Endothelial cell of umbilical vein (primary cell): Measurements from ENCODE around the gene NDRG2. TPM values are rescaled to one million over a fixed set of nuclear protein-coding genes. Genes with fewer than 3 reads are reported as not detected.

Experiments
- BruUV-seq: library from RNA; stranded (reverse); fragments of 400-500 nt; replicated peaks from 2 replicates; lab custom pipeline; 2021; lab: Mats Ljungman, UMichigan
- CTCF ChIA-PET: fragments of 300-600, 350-600 bp; sonication (Branson Sonifier 250); formaldehyde crosslinking; loops from one replicate; lab custom pipeline; 2021; ENCODE audit warnings: antibody characterized with exemption, inconsistent platforms; lab: Charles Lee
- POLR2A ChIA-PET: fragments of 300-600, 350-600 bp; sonication (Branson Sonifier 250); formaldehyde crosslinking; loops from one replicate; lab custom pipeline; 2021; ENCODE audit warnings: antibody characterized with exemption, inconsistent platforms; lab: Charles Lee
- DNase-seq: peaks from one replicate; pipeline ENCODE4 v3.0.0-alpha.2; 2011; ENCODE audit warnings: low read depth, low spot score
- FAIRE-seq: peaks from 2 replicates; lab custom pipeline; 2011; peaks lifted over from hg19 to GRCh38; lab: Jason Lieb, UNC
- H2AFZ ChIP-seq: 2 replicates; pipeline ENCODE4 v1.6.0; 2012; ENCODE audit warnings: low read depth, low read length, control low read depth, inconsistent platforms
- H3K27ac ChIP-seq: 2 replicates; pipeline ENCODE4 v1.5.1; 2011; ENCODE audit warnings: low read depth, mild to moderate bottlenecking, control low read depth, low read length, moderate library complexity; ENCODE audit not compliant: insufficient read depth
- H3K27me3 ChIP-seq, 2 experiments: 2 replicates each; pipeline versions ENCODE4 v1.6.0 to v1.6.1; 2011; ENCODE audit warnings: low read length in 2 of 2, mixed read lengths in 1 of 2; ENCODE audit not compliant: control insufficient read depth in 2 of 2, insufficient read depth in 2 of 2
- H3K36me3 ChIP-seq, 2 experiments: 2 replicates in 1 of 2; 3 replicates in 1 of 2; pipeline ENCODE4 v1.5.1; 2011; ENCODE audit warnings: low read length in 2 of 2, mild to moderate bottlenecking in 1 of 2, moderate library complexity in 1 of 2; ENCODE audit not compliant: control insufficient read depth in 2 of 2, insufficient read depth in 2 of 2; ENCODE audit errors: extremely low read depth in 1 of 2
- H3K4me1 ChIP-seq: 3 replicates; pipeline ENCODE4 v1.5.1; 2011; ENCODE audit warnings: mild to moderate bottlenecking, low read length; ENCODE audit not compliant: control insufficient read depth, insufficient read depth; ENCODE audit errors: extremely low read depth
- H3K4me2 ChIP-seq: 2 replicates; pipeline ENCODE4 v1.6.1; 2011; ENCODE audit warnings: low read length, control low read depth, mixed read lengths; ENCODE audit not compliant: insufficient read depth
- H3K4me3 ChIP-seq, 3 experiments: fragments of 200-600 bp in 1 of 3; sonication (generic), shearing (Covaris generic) in 1 of 3; replicated peaks in 1 of 3; 2 replicates each; pipeline ENCODE4 v1.5.1; 2011 to 2016; ENCODE audit warnings: control low read depth in 3 of 3, low read length in 3 of 3, mild to moderate bottlenecking in 2 of 3, inconsistent platforms in 1 of 3, low read depth in 1 of 3, moderate library complexity in 1 of 3; ENCODE audit not compliant: insufficient read depth in 1 of 3
- H3K79me2 ChIP-seq: 2 replicates; pipeline ENCODE4 v1.6.0; 2012; ENCODE audit warnings: low read length, inconsistent platforms; ENCODE audit not compliant: control insufficient read depth, insufficient read depth
- H3K9ac ChIP-seq: replicated peaks from 2 replicates; pipeline ENCODE3; 2011; ENCODE audit warnings: low read length, control low read depth; ENCODE audit not compliant: insufficient read depth; ENCODE audit errors: extremely low read depth
- H3K9me1 ChIP-seq: replicated peaks from 3 replicates; pipeline ENCODE4 v1.6.0; 2011; ENCODE audit warnings: mild to moderate bottlenecking, low read length; ENCODE audit not compliant: control insufficient read depth, insufficient read depth; ENCODE audit errors: extremely low read depth
- H3K9me3 ChIP-seq: replicated peaks from 2 replicates; pipeline ENCODE4 v1.5.1; 2012; ENCODE audit warnings: low read length, inconsistent platforms; ENCODE audit not compliant: control insufficient read depth, insufficient read depth
- H4K20me1 ChIP-seq: replicated peaks from 2 replicates; pipeline ENCODE3; 2011; ENCODE audit warnings: mild to moderate bottlenecking, low read length; ENCODE audit not compliant: control insufficient read depth, insufficient read depth; ENCODE audit errors: extremely low read depth
- EZH2 ChIP-seq: IDR thresholded peaks from 2 replicates; pipeline ENCODE4 v1.6.1; 2012; ENCODE audit warnings: borderline replicate concordance, low read depth, mild to moderate bottlenecking, moderate library complexity, low read length, inconsistent platforms; ENCODE audit not compliant: severe bottlenecking
- GATA2 ChIP-seq: IDR thresholded peaks from 2 replicates; pipeline ENCODE4 v1.7.0; 2011; ENCODE audit warnings: low read depth, mild to moderate bottlenecking, moderate library complexity, mixed read lengths, low read length; ENCODE audit not compliant: insufficient read length, insufficient read depth
- MAX ChIP-seq: IDR thresholded peaks from 2 replicates; pipeline ENCODE4 v1.6.1; 2011; ENCODE audit not compliant: insufficient read depth, insufficient read length
- dilution Hi-C: fragments of 300-500 bp; cut with MboI; formaldehyde crosslinking; loops from one replicate; pipeline ENCODE4 v1.15.0; 2019; ENCODE audit warnings: low sequenced_read_pairs; ENCODE audit not compliant: extremely low pct_ligation_motif_present
- intact Hi-C: fragments of 100-400 bp; cut with micrococcal nuclease; formaldehyde crosslinking; loops from one replicate; pipeline ENCODE4 v1.10.0; 2022
- polyA plus RNA-seq, 4 experiments: library from polyadenylated mRNA; depleted of rRNA in 3 of 4; stranded (reverse) in 3 of 4; unstranded in 1 of 4; fragments of >200 nt; gene quantifications; 2 replicates each; pipeline versions ENCODE4 v1.2.1 to v1.2.3, GENCODE V29; 2011 to 2012; ENCODE audit warnings: missing spikeins in 1 of 4
- total RNA-seq: library from RNA; stranded (reverse); gene quantifications from 2 replicates; pipeline ENCODE4 v1.2.3, GENCODE V29; 2021

The NDRG2 gene
- total and polyA plus RNA-seq, 2 donors (not counting 3 experiments of a cell fraction or from before 2014, with no cell fraction given), result 0.54 TPM; not detected in 1

- Histone ChIP-seq H3K4me2 (no peak overlapping the region), H3K9me1 (no peaks in the 10 kb centered on the region), H3K4me1 (peaks cover 21% of the 10 kb centered on the region), H3K9me3 (no peaks in the 10 kb centered on the region), H3K4me3 (no peak overlapping the region), H3K27ac (no peak overlapping the region), H2AFZ (no peak overlapping the region), H3K79me2 (no peaks in the 10 kb centered on the region), H3K36me3 (no peaks in the 10 kb centered on the region), H3K27me3 (no peaks in the 10 kb centered on the region), H4K20me1 (no peaks in the 10 kb centered on the region), H3K9ac (no peak overlapping the region)
- POLR2A ChIA-PET, result interaction anchor here (0.6 to 0.7 kb wide), 2 partner anchors 110 to 130 kb away, joined by 3 to 5 read pairs; no protein-coding TSS in a partner anchor
- intact Hi-C loops (loop anchor here (5.0 to 10.0 kb wide), 3 partner anchors 129 to 361 kb away; partner anchors contain the start of genes RNASE6 and TMEM253), dilution Hi-C loops (no loop called here)
- no peak for FAIRE-seq
- CTCF ChIA-PET, result interaction anchor here (1.1 to 5.5 kb wide), 3 partner anchors 32 to 115 kb away, joined by 4 to 103 read pairs (median 5); no protein-coding TSS in a partner anchor
- no TSS peak for BruUV-seq
- TF ChIP-seq MAX, result no peak
- DNase-seq, result no peak
Measured at GRCh38 chr14:20973501-20973900, 51.4 kb downstream of the NDRG2 start.

GRCh38 chr14:20971705-20972021 lies 53.2 kb downstream of the NDRG2 start:
- intact Hi-C loops (loop anchor here (1.0 to 10.0 kb wide), 8 partner anchors 17 to 359 kb away; partner anchors contain the start of genes METTL17, RNASE4, RNASE6 and TMEM253), dilution Hi-C loops (no loop called here)
- peaks cover 6 to 11% of the 10 kb centered on the region in 2 experiments for H3K27me3 ChIP-seq
- H3K4me3 ChIP-seq, result no peak overlapping the region
- ChIA-PET POLR2A (interaction anchor here (1.3 kb wide), 1 partner anchor 629 kb away, joined by 3 read pairs; no protein-coding TSS in a partner anchor), CTCF (interaction anchor here (0.6 to 5.5 kb wide), 32 partner anchors 9 to 630 kb away, joined by 3 to 103 read pairs (median 8); partner anchors contain the start of genes RNASE1, RNASE2 and SLC39A2)
- peak overlapping the region; percentile 10 for H3K4me2 ChIP-seq
- no peak for TF ChIP-seq EZH2
- TF ChIP-seq GATA2, result peak; percentile 73
- no peaks in the 10 kb centered on the region for H3K79me2 ChIP-seq
- H4K20me1 ChIP-seq, result no peaks in the 10 kb centered on the region
- DNase-seq (no peak), FAIRE-seq (no peak)
- no peaks in the 10 kb centered on the region for H3K9me1 ChIP-seq
- H3K27ac ChIP-seq, result peak overlapping the region; percentile 6
- peaks cover 21% of the 10 kb centered on the region for H3K4me1 ChIP-seq
- H3K9me3 ChIP-seq, result no peaks in the 10 kb centered on the region
- H2AFZ ChIP-seq, result peak overlapping the region; percentile 91
- no TSS peak for BruUV-seq
- H3K9ac ChIP-seq, result no peak overlapping the region
- no peaks in the 10 kb centered on the region for H3K36me3 ChIP-seq
